Measurements from ENCODE around the gene DOK4. TPM values are rescaled to one million over a fixed set of nuclear protein-coding genes. Genes with fewer than 3 reads are reported as not detected.

The DOK4 gene
- polyA plus RNA-seq, 1 experiment, result 40.0 TPM

GRCh38 chr16:57530522-57531252 is 44.4 kb upstream of the DOK4 start:
- Histone ChIP-seq H3K4me3 (ENCODE audit: low read depth, low read length) (no peak overlapping the region), H3K27me3 (ENCODE audit: control insufficient read depth, insufficient read depth, low read length) (no peaks in the 10 kb centered on the region), H3K36me3 (ENCODE audit: control insufficient read depth, insufficient read depth, low read length) (no peaks in the 10 kb centered on the region; the same call in 1 of the 2 replicates)
- ChIA-PET POLR2A (no interaction called here), CTCF (interaction anchor here (1.0 kb wide), 1 partner anchor 11 kb away, joined by 4 read pairs; no protein-coding TSS in a partner anchor)
- TF ChIP-seq CTCF (IDR thresholded peaks at IDR 0.05; ENCODE audit: insufficient read depth, low read depth, low read length), result no peak
- no peak for DNase-seq (ENCODE audit: low read depth)

DNA sequence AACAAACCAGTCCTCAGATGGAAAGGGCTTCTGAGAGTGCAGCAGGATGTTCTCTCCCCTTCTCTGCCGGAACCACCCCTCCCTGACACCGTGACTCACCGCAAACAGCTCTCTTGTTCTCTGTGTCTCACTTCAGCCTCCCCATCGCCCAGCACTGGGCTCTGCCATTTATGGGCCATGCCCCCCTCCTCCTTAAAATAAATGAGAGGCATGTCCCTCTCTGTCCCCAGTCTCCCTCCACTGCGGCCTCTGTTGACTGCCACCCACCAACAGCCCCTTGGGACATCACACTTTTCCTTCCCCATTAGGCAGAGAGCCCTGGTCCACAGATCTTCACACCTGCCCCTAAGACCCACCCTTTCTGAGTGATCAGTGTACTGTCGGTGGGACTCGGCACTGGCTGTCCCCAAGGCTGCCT is 43.8 kb upstream of the DOK4 start:
- CTCF ChIA-PET, result interaction anchor here (1.0 kb wide), 1 partner anchor 10 kb away, joined by 4 read pairs; no protein-coding TSS in a partner anchor
- no peak overlapping the region for H3K4me3 ChIP-seq (ENCODE audit: low read depth, low read length)

GRCh38 chr16:57529391-57530103 is 43.3 kb upstream of the DOK4 start:
- CTCF ChIA-PET, result interaction anchor here (1.0 to 2.6 kb wide), 2 partner anchors 10 kb away, joined by 4 to 20 read pairs; no protein-coding TSS in a partner anchor
- no peak for TF ChIP-seq CTCF (IDR thresholded peaks at IDR 0.05; ENCODE audit: insufficient read depth, low read depth, low read length)

More for the DNA sequence above, 43.8 kb upstream of the DOK4 start:
- no peak for DNase-seq (ENCODE audit: low read depth)
- TF ChIP-seq CTCF (IDR thresholded peaks at IDR 0.05; ENCODE audit: insufficient read depth, low read depth, low read length), result no peak
- POLR2A ChIA-PET, result no interaction called here
- no peaks in the 10 kb centered on the region; the same call in 1 of the 2 replicates for H3K36me3 ChIP-seq (ENCODE audit: control insufficient read depth, insufficient read depth, low read length)
- no peaks in the 10 kb centered on the region for H3K27me3 ChIP-seq (ENCODE audit: control insufficient read depth, insufficient read depth, low read length)

DNA sequence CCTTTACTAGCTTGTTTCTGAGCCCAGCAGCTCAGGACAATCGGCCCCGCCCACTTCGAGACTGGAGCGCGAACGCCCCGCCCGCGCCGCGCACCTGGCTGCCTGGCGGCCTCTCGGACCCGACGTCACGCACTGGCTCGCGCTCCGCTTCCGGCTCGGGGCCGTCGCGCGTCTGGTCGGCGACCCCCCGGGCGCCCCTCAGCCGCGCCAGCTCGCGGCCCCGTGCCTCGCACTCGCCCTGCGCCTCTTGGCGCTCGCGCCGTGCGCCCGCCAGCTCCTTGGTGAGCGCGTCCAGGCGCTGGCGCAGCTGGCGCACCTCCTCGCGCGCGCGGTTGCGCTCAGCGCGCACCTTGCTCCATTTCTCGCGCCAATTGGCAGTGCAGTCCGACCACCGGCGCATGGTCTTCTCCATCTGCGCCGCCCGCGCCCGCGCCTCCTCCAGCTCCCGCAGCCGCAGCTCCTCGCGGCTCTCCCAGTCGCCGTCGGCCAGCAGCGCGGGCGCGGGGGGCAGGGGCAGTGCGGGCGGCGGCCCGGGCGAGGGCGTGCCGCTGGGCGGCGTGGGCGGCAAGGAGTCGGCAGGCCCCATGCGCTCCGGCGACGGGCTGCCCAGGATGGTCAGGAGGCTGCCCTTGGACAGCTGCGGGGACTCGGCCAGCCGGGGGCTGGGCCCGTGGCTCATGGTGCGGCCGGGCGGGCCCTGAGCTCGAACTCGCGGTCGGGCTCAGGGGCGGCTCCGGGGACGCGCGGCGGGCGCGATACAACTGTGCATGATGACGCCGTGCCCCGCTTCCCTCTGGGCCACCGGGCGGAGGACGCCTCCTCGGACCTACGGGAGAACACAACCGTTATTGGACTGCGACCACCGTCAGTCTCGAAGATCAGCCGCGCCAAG is 42.5 kb upstream of the DOK4 start:
- Histone ChIP-seq H3K36me3 (ENCODE audit: control insufficient read depth, insufficient read depth, low read length) (no peaks in the 10 kb centered on the region; the same call in 1 of the 2 replicates), H3K27me3 (ENCODE audit: control insufficient read depth, insufficient read depth, low read length) (no peaks in the 10 kb centered on the region), H3K4me3 (ENCODE audit: low read depth, low read length) (no peak overlapping the region)
- no peak for TF ChIP-seq CTCF (IDR thresholded peaks at IDR 0.05; ENCODE audit: insufficient read depth, low read depth, low read length)
- DNase-seq (ENCODE audit: low read depth), result no peak
- CTCF ChIA-PET, result interaction anchor here (0.6 to 2.6 kb wide), 5 partner anchors 10 to 228 kb away, joined by 3 to 20 read pairs (median 4); no protein-coding TSS in a partner anchor
- POLR2A ChIA-PET, result no interaction called here

More at GRCh38 chr16:57529391-57530103, 43.3 kb upstream of the DOK4 start:
- H3K27me3 ChIP-seq (ENCODE audit: control insufficient read depth, insufficient read depth, low read length), result no peaks in the 10 kb centered on the region
- no peak overlapping the region for H3K4me3 ChIP-seq (ENCODE audit: low read depth, low read length)
- no peak for DNase-seq (ENCODE audit: low read depth)
- POLR2A ChIA-PET, result no interaction called here
- no peaks in the 10 kb centered on the region; the same call in 1 of the 2 replicates for H3K36me3 ChIP-seq (ENCODE audit: control insufficient read depth, insufficient read depth, low read length)
